GM12875 (cell line): ENCODE measurements around the gene RHBG.
"Not testable (repeated sequence)": the region's sequence is repeated elsewhere in the genome, so short reads cannot be mapped to it uniquely, and the experiment has no call there.

Experiments
- H3K4me3 ChIP-seq: one replicate; pipeline ENCODE4 v1.5.1; 2011; ENCODE audit warnings: low read depth, low read length, control low read depth
- CTCF ChIP-seq: IDR thresholded peaks from 2 replicates; pipeline ENCODE4 v1.5.1; 2011; ENCODE audit warnings: low read depth, mild to moderate bottlenecking, control low read depth, inconsistent platforms, low read length, moderate library complexity, borderline replicate concordance; ENCODE audit not compliant: insufficient read depth

RHBG gene, protein sequence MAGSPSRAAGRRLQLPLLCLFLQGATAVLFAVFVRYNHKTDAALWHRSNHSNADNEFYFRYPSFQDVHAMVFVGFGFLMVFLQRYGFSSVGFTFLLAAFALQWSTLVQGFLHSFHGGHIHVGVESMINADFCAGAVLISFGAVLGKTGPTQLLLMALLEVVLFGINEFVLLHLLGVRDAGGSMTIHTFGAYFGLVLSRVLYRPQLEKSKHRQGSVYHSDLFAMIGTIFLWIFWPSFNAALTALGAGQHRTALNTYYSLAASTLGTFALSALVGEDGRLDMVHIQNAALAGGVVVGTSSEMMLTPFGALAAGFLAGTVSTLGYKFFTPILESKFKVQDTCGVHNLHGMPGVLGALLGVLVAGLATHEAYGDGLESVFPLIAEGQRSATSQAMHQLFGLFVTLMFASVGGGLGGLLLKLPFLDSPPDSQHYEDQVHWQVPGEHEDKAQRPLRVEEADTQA

DNA sequence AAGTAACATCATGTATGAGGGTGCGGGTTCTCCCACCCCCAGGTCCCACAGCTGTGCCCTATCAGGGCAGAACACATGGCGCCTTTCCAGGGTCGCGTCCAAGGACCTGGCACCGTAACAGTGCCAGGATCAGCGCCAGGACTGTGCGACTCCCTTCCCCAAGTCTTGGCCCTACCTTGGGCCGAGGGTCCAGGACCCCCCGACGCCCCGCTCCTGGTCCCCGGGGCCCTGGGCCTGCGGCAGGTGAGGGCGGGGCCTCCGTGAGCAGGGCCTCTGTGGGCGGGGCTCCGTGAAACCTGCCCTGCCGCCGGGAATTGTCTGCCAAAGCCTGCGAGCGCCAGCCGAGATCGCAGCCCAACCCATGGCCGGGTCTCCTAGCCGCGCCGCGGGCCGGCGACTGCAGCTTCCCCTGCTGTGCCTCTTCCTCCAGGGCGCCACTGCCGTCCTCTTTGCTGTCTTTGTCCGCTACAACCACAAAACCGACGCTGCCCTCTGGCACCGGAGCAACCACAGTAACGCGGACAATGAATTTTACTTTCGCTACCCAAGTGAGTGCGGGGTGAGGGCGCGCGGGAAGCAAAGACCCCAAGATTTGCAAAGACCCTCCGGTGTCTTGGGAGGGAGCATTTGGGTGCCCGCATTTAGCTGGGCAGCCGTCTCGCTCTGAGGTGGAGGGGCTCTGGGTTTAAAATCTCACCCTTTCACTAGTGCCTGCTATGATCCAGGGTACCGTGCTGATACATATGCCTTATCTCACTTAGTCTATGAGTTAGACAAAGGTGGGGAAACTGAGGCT is at the start of gene RHBG:
Gene RHBG (plus strand): TSS at position 323 of the 796 bp plus-strand sequence. CDS start 39 bp downstream, at position 362.
- H3K4me3 ChIP-seq: no peak within 1 kb of the TSS
- no peak for TF ChIP-seq CTCF

- no peak overlapping the region for H3K4me3 ChIP-seq
- peak; percentile 26; the same call in 1 of the 2 replicates for TF ChIP-seq CTCF
Measured at GRCh38 chr1:156319664-156320063, 49.3 kb upstream of the RHBG start.

DNA sequence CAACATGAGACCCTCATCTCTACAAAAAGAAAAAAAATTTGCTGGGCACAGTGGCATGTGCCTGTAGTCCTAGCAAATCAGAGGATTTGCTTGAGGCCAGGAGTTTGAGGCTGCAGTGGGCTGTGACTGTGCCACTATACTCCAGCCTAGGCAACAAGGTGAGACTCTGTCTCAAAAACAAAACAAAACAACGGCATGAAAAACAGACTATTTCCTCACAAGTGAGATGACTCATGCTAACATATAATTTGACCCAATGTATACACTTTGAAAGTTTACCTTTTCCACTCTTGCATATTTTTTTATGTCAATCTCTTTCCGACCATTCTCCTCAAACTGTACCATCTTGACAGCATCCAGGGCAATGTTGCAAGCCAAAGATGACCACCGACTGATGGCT is 48.5 kb upstream of the RHBG start:
- TF ChIP-seq CTCF: no peak
- no peak overlapping the region for H3K4me3 ChIP-seq

DNA sequence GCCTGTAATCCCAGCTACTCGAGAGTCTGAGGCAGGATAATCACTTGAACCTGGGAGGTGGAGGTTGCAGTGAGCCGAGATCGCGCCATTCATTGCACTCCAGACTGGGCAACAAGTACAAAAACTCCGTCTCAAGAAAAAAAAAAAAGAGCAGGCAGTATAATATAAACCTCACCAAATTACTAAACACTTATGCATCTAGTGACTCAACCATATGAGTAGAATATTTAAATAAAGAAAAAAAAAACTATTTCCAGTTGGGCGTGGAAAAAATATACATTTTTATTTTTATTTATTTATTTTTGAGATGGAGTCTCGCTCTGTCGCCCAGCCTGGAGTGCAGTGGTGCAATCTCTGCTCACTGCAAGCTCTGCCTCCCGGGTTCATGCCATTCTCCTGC is 45.8 kb upstream of the RHBG start:
- not testable (repeated sequence) for H3K4me3 ChIP-seq

GRCh38 chr1:156336242-156336641 is 32.8 kb upstream of the RHBG start:
- H3K4me3 ChIP-seq: no peak overlapping the region
- peak; percentile 46; the same call in 1 of the 2 replicates for TF ChIP-seq CTCF

DNA sequence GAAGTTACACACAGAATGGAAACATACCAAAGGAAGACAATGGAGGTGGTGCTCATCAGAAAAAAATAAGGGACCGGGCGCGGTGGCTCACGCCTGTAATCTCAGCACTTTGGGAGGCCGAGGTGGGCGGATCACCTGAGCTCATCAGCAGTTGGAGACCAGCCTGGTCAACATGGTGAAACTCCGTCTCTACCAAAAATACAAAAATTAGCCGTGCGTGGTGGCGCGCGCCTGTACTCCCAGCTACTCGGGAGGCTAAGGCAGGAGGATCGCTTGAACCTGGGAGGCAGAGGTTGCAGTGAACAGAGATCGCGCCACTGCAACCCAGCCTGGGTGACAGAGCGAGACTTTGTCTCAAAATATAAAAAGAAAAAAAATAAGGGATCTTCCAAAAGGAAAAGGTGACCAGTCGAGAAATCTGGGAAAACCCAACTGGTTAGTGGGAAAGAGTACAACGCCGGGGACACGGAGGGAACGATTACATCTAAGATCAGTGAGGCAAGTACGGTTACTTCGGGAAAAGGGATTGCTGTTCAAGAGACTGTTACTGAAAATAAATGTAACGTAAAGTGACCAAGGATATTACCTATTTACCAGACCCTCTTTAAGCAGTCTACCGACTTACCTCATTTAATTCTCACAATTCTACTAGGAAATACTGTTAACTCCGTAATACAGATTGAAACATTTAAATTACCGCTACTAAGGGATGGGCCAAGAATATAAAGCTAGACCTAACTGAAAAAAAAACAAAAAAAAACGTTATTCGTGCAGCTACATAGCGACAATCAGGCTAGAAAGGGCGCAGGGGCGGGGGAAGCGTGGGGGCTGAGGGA is 31.7 kb upstream of the RHBG start:
- H3K4me3 ChIP-seq: peak overlapping the region; percentile 91
- TF ChIP-seq CTCF: no peak

DNA sequence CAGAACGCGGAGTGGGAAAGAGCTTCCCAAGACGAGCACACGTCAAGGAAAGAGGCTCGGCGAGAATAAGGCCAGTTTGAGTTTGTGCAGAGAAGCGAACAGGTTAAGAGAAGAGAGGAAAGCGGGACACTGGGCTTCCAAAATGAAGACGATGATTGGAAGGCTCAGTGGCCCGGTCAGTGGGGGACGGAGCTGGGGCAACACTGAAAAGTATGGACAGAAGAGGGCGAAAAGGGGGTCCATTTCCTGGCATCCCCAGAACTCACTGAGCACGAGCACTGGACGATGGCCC is 31.2 kb upstream of the RHBG start:
- no peak for TF ChIP-seq CTCF

More for the DNA sequence above, 31.2 kb upstream of the RHBG start:
- H3K4me3 ChIP-seq: peak overlapping the region; percentile 91
